ENCODE measurements around the gene CPN1.
"Not testable (repeated sequence)": the region's sequence is repeated elsewhere in the genome, so short reads cannot be mapped to it uniquely, and the experiment has no call there.

CPN1 gene

GRCh38 chr10:100020142-100020885, 61.4 kb downstream of the CPN1 start:
- DNase-seq: peak; percentile 10

- DNase-seq: no peak
Measured at GRCh38 chr10:100019787-100020141, 61.9 kb downstream of the CPN1 start.

GRCh38 chr10:100014071-100014762, 67.5 kb downstream of the CPN1 start:
- DNase-seq: no peak

- no peak for DNase-seq
Measured at GRCh38 chr10:100013621-100014020, 68.0 kb downstream of the CPN1 start.

- DNase-seq: not testable (repeated sequence)
Measured at GRCh38 chr10:100011906-100012305, 69.8 kb downstream of the CPN1 start.

- peak; percentile 78 for DNase-seq
Measured at GRCh38 chr10:100009793-100010676, 71.6 kb downstream of the CPN1 start, which contains the start of gene DNMBP. DNMBP (minus strand) TSS chr10:100009947; CDS start chr10:99972124, 37,823 bp downstream.

- no peak for DNase-seq
Measured at GRCh38 chr10:100009283-100009792, 72.3 kb downstream of the CPN1 start.

GRCh38 chr10:100008708-100009282, 72.9 kb downstream of the CPN1 start:
- DNase-seq: no peak

- no peak for DNase-seq
Measured at GRCh38 chr10:100008142-100008522, 73.5 kb downstream of the CPN1 start.

- DNase-seq: no peak
Measured at GRCh38 chr10:100007231-100008141, 74.2 kb downstream of the CPN1 start.

- DNase-seq: peak; percentile 18
Measured at GRCh38 chr10:100006243-100006886, 75.3 kb downstream of the CPN1 start.

- DNase-seq: no peak
Measured at GRCh38 chr10:100004805-100005510, 76.7 kb downstream of the CPN1 start.

GRCh38 chr10:100000109-100000644, 81.5 kb downstream of the CPN1 start:
- DNase-seq: no peak

GRCh38 chr10:99999319-100000108, 82.2 kb downstream of the CPN1 start:
- DNase-seq: no peak

GRCh38 chr10:99998889-99999288, 82.8 kb downstream of the CPN1 start:
- DNase-seq: no peak

- no peak for DNase-seq
Measured at GRCh38 chr10:99996671-99997648, 84.7 kb downstream of the CPN1 start.

- no peak for DNase-seq
Measured at GRCh38 chr10:99995713-99996112, 86.0 kb downstream of the CPN1 start.

GRCh38 chr10:99995269-99995668, 86.4 kb downstream of the CPN1 start:
- DNase-seq: no peak
